Suprapubic skin (tissue), 4 donors: ENCODE results near the gene TMTC2. TPM values are rescaled to one million over a fixed set of nuclear protein-coding genes. Genes with fewer than 3 reads are reported as not detected.

Experiments used
- DNase-seq, 2 donors: peaks; one replicate each; pipeline ENCODE4 v3.0.0-alpha.2; 2019; ENCODE audit warnings: low spot score in 2 of 2
- H3K27ac ChIP-seq: fragments of 200-600 bp; sonication (generic); one replicate; pipeline ENCODE4 v1.5.1; 2019
- H3K27me3 ChIP-seq: fragments of 200-600 bp; sonication (generic); one replicate; pipeline ENCODE4 v1.5.1; 2019
- H3K36me3 ChIP-seq: fragments of 200-600 bp; sonication (generic); one replicate; pipeline ENCODE4 v1.5.1; 2019
- H3K4me1 ChIP-seq: fragments of 200-600 bp; sonication (generic); one replicate; pipeline ENCODE4 v1.5.1; 2019
- H3K4me3 ChIP-seq: fragments of 200-600 bp; sonication (generic); one replicate; pipeline ENCODE4 v1.5.1; 2019; ENCODE audit warnings: mild to moderate bottlenecking
- H3K9me3 ChIP-seq: fragments of 200-600 bp; sonication (generic); one replicate; pipeline ENCODE4 v1.5.1; 2019
- EP300 ChIP-seq: sonication (generic); formaldehyde crosslinking; IDR thresholded peaks from one replicate; pipeline ENCODE4 v1.6.1; 2017; ENCODE audit warnings: antibody characterized with exemption
- POLR2A ChIP-seq, 2 donors: fragments of 450-650 bp; IDR thresholded peaks; one replicate each; pipeline ENCODE4 v1.6.1; 2017; ENCODE audit warnings: antibody characterized with exemption in 2 of 2, mild to moderate bottlenecking in 2 of 2, moderate library complexity in 2 of 2
- POLR2AphosphoS5 ChIP-seq, 3 donors: sonication (generic); formaldehyde crosslinking; IDR thresholded peaks; one replicate each; pipeline ENCODE4 v1.6.1; 2017; ENCODE audit warnings: antibody characterized with exemption in 3 of 3
- WGBS: methylation state at CpG from one replicate; pipeline ENCODE4 v1.1.5; 2018; 5-methylcytosine and 5-hydroxymethylcytosine counted together
- total RNA-seq, 4 donors: library from RNA; depleted of rRNA; stranded (reverse); fragments of >200 nt; gene quantifications; one replicate each; pipeline ENCODE4 v1.1.0, GENCODE V29; 2016
- TF ChIP-seq, protein P1 (sequence below), 2 donors: fragments of 200-600 bp in 1 of 2; fragments of 450-650 bp in 1 of 2; sonication (generic) in 1 of 2; IDR thresholded peaks; one replicate each; pipeline ENCODE4 v1.5.1; 2016 to 2019; ENCODE audit warnings: antibody characterized with exemption in 2 of 2, mild to moderate bottlenecking in 1 of 2, moderate library complexity in 1 of 2

The TMTC2 gene
- total RNA-seq, 4 donors from 2014 or later: 16.7 to 21.1 (median 18.9) TPM

DNA sequence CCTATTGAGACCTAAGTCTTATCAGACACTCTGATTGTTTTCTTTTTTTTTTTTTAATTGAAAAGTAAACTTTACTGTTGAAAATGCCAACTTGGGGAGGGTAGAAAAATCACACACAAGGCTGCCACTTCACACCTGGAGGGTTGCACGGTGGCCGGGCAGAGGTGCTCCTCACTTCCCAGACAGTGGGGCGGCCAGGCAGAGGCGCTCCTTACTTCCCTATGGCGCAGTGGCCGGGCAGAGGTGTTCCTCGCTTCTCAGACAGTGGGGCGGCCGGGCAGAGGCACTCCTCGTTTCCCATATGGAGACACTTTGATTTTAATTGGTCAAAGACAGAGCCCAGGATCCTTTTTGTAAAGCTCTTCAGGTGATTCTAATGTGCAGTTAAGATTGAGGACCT, 399.3 kb downstream of the TMTC2 start:
- DNase-seq: no peak
- TF ChIP-seq EP300 (no peak), POLR2AphosphoS5 (IDR thresholded peaks at IDR 0.05) (no peak), POLR2A (IDR thresholded peaks at IDR 0.05) (no peak)
- TF ChIP-seq, protein P1, sequence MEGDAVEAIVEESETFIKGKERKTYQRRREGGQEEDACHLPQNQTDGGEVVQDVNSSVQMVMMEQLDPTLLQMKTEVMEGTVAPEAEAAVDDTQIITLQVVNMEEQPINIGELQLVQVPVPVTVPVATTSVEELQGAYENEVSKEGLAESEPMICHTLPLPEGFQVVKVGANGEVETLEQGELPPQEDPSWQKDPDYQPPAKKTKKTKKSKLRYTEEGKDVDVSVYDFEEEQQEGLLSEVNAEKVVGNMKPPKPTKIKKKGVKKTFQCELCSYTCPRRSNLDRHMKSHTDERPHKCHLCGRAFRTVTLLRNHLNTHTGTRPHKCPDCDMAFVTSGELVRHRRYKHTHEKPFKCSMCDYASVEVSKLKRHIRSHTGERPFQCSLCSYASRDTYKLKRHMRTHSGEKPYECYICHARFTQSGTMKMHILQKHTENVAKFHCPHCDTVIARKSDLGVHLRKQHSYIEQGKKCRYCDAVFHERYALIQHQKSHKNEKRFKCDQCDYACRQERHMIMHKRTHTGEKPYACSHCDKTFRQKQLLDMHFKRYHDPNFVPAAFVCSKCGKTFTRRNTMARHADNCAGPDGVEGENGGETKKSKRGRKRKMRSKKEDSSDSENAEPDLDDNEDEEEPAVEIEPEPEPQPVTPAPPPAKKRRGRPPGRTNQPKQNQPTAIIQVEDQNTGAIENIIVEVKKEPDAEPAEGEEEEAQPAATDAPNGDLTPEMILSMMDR (IDR thresholded peaks at IDR 0.05): no peak
- Histone ChIP-seq H3K27ac (no peak overlapping the region), H3K27me3 (no peaks in the 10 kb centered on the region), H3K4me1 (no peaks in the 10 kb centered on the region), H3K36me3 (no peaks in the 10 kb centered on the region), H3K9me3 (no peaks in the 10 kb centered on the region), H3K4me3 (no peak overlapping the region)
- WGBS: 93% methylated on average over 10 of the region's 10 CpGs

DNA sequence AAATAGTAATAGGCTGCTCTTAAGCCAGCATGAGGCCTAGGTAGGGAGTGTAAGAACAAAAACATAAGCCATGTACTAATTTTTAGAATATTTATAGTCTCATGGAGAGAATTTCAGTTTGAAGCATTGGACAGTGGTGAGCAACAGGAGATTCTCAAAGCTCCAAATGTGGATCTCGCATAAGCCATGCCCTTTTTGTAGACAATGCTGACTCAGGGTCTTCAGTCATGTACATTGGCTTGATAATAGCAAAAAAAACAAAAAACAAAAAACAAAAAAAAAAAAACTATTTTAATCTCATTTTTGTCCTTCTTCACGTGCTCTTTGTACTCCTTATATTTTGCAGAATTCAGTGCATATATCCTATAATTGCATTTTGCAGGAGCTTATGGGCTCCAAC, 402.9 kb downstream of the TMTC2 start:
- H3K4me1 ChIP-seq: no peaks in the 10 kb centered on the region
- 98% methylated on average over 2 of the region's 2 CpGs for WGBS

DNA sequence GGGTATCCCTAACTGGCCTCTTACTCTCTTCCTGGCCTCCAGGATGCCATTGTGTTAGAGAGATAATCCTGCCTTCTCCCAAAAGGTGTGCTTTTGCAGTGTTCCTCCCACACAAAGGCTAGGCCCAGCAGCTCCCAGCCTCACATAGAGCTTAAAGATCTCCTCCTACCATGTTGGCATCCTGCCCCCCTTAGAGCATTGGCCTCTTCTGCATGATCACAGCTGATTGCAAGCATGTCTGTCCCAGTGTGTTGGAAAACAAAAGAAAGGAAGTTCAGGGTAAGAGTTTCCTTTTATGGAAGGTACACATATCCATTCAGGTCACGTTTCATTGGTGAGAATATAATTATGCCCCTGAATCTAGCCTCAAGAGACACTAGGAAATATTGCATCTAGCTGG, 405.4 kb downstream of the TMTC2 start:
- Histone ChIP-seq H3K9me3 (no peaks in the 10 kb centered on the region), H3K27me3 (no peaks in the 10 kb centered on the region), H3K36me3 (no peaks in the 10 kb centered on the region), H3K4me1 (no peaks in the 10 kb centered on the region), H3K27ac (no peak overlapping the region), H3K4me3 (no peak overlapping the region)
- TF ChIP-seq POLR2AphosphoS5 (IDR thresholded peaks at IDR 0.05): no peak
- no peak for TF ChIP-seq EP300
- TF ChIP-seq, protein P1 (IDR thresholded peaks at IDR 0.05): no peak
- no peak for TF ChIP-seq POLR2A (IDR thresholded peaks at IDR 0.05)
- no peak for DNase-seq
- 82% methylated on average over 1 of the region's 1 CpG for WGBS

More for the DNA sequence above, 402.9 kb downstream of the TMTC2 start:
- H3K36me3 ChIP-seq: no peaks in the 10 kb centered on the region
- H3K9me3 ChIP-seq: no peaks in the 10 kb centered on the region
- no peak overlapping the region for H3K27ac ChIP-seq
- TF ChIP-seq POLR2A (IDR thresholded peaks at IDR 0.05) (no peak), EP300 (no peak), POLR2AphosphoS5 (IDR thresholded peaks at IDR 0.05) (no peak)
- TF ChIP-seq, protein P1 (IDR thresholded peaks at IDR 0.05): no peak
- H3K4me3 ChIP-seq: no peak overlapping the region
- DNase-seq: no peak
- no peaks in the 10 kb centered on the region for H3K27me3 ChIP-seq

DNA sequence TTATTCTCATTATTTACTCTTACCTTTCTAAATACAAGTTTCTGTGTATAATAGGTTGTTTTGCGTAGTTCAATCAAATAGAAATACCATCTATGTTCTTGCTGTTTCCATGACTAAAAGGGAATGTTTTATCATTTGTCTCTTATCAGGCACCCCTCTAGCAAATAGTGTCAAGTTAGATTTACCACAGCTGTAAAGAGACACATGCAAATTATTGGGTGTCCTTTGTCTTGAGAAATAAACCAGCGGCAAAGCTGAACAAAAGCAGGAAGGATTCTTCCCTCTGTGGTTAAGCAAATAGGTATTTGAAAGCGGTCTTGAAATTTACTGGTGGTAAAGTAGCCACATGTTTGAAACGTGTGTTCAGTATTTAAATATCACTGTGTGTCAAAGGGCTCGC, 405.9 kb downstream of the TMTC2 start:
- no peak overlapping the region for H3K27ac ChIP-seq
- H3K4me1 ChIP-seq: no peaks in the 10 kb centered on the region
- no peak overlapping the region for H3K4me3 ChIP-seq
- H3K9me3 ChIP-seq: no peaks in the 10 kb centered on the region
- H3K36me3 ChIP-seq: no peaks in the 10 kb centered on the region
- WGBS: 82% methylated on average over 5 of the region's 5 CpGs
- no peak for DNase-seq
- no peaks in the 10 kb centered on the region for H3K27me3 ChIP-seq
- no peak for TF ChIP-seq POLR2AphosphoS5 (IDR thresholded peaks at IDR 0.05)
- TF ChIP-seq POLR2A (IDR thresholded peaks at IDR 0.05): no peak
- TF ChIP-seq, protein P1 (IDR thresholded peaks at IDR 0.05): no peak

DNA sequence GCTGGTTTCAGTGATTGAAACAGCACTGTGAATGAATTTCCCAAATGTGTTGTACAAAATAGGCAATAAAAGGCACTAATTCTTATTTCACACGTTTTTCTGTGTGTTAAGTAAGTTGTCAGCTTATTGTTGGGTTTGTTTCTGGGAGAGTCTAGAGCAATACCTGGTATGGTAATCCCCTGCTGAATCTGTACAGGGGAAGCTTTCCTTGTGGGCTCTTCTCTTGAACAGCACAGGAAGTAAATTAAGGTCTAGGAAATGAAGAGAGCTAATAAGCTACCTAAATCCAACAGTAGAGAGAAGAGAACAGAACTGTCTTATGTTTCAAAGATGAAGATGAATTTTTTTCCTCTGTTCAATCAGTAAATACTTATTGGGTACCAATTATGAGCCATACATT, 406.7 kb downstream of the TMTC2 start:
- H3K27ac ChIP-seq: no peak overlapping the region
- 71% methylated on average over 1 of the region's 1 CpG for WGBS
- DNase-seq: no peak
- no peak overlapping the region for H3K4me3 ChIP-seq
- no peaks in the 10 kb centered on the region for H3K9me3 ChIP-seq
- TF ChIP-seq, protein P1 (IDR thresholded peaks at IDR 0.05): no peak
- TF ChIP-seq EP300 (no peak), POLR2A (IDR thresholded peaks at IDR 0.05) (no peak), POLR2AphosphoS5 (IDR thresholded peaks at IDR 0.05) (no peak)
- no peaks in the 10 kb centered on the region for H3K27me3 ChIP-seq
- H3K36me3 ChIP-seq: no peaks in the 10 kb centered on the region
- H3K4me1 ChIP-seq: no peaks in the 10 kb centered on the region
